ENCODE measurements around the gene ZWINT.

DNA sequence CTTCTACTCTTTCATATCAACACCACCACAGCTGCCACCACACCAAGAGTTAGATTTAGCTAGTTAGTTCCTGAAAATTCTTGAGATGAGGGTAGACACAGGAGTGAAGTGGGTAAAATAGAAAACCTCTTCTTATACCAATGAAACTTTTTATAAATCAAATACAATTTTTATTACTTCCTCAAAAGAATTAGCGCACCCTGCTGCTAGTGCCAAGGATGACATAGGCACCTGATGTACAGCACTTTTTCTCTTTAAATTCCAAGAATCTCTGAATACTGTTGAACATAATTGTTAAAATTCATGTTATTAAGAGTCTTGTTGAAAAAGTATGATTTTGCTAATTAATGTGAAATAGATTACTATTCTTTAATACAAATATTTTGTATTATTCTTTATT, 11.4 kb downstream of the ZWINT start:
- TF ChIP-seq POLR2A (IDR thresholded peaks at IDR 0.05) = no peak
- TF ChIP-seq CTCF (IDR thresholded peaks at IDR 0.05) = no peak
- TF ChIP-seq EP300 (IDR thresholded peaks at IDR 0.05) = no peak

Measured in stomach (tissue), 4 donors.